Memory B cell (primary cell): ENCODE data around the gene SPDEF.
A peak's percentile ranks its signal among the peaks of the same experiment; 100 is the strongest.

Experiments used
- ATAC-seq: fragments of 150-1000 bp; cut with Tn5 transposase; 2 replicates; pipeline ENCODE4 v1.10.0; 2021; ENCODE audit warnings: low read depth, mild to moderate bottlenecking, moderate library complexity
- DNase-seq, 2 donors: peaks; one replicate each; pipeline ENCODE4 v3.0.0; 2022; ENCODE audit warnings: low spot score in 2 of 2
- H3K27ac Mint-ChIP-seq: one replicate; pipeline ENCODE4 v1.8.0; 2022; ENCODE audit warnings: mild to moderate bottlenecking, moderate library complexity, mixed read lengths
- H3K27me3 Mint-ChIP-seq: one replicate; pipeline ENCODE4 v1.8.0; 2022; ENCODE audit warnings: mixed read lengths
- H3K36me3 Mint-ChIP-seq: one replicate; pipeline ENCODE4 v1.8.0; 2022; ENCODE audit warnings: mild to moderate bottlenecking, mixed read lengths
- H3K4me1 Mint-ChIP-seq: one replicate; pipeline ENCODE4 v1.8.0; 2022; ENCODE audit warnings: mixed read lengths
- H3K4me3 Mint-ChIP-seq: one replicate; pipeline ENCODE4 v1.8.0; 2022; ENCODE audit warnings: mild to moderate bottlenecking, moderate library complexity, mixed read lengths
- H3K9me3 Mint-ChIP-seq: one replicate; pipeline ENCODE4 v1.8.0; 2022; ENCODE audit warnings: mixed read lengths

SPDEF gene

DNA sequence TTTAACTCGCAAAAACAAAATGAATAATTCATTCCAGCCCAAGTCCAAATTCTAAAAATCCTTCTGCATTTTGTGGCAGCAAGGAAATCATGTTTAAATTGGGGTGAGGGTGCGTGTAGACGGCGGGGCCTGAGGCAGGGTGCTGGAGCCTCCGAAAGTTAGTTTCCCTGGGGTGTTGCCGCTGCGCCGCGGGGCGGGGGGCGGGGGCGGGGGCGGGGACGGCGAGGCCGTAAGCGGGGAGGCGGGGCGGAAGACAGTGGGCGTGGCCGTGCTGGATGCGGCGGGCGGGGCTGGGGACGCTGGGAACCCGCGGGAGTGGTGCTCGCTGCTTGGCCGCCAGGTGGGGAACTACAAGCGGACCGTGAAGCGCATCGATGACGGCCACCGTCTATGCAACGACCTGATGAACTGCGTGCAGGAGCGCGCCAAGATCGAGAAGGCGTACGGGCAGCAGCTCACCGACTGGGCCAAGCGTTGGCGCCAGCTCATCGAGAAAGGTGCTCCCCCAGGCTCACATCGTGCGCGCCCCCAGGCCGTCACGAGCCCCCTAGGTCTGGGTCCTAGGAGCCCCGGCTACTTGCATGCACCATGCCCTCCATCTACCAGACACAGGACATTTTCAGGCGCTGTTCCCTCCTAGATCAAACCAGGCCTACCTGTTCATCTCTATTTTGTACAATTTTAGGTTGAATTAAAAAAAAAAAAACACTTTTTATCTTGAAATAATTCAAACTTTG lies 29.0 kb downstream of the SPDEF start:
- DNase-seq, result peak; percentile 94 to 96
- no peaks in the 10 kb centered on the region for H3K36me3 Mint-ChIP-seq
- peak overlapping the region; percentile 67 for H3K27ac Mint-ChIP-seq
- H3K27me3 Mint-ChIP-seq, result no peaks in the 10 kb centered on the region
- H3K4me3 Mint-ChIP-seq, result peak overlapping the region; percentile 49
- H3K4me1 Mint-ChIP-seq, result peaks cover 4% of the 10 kb centered on the region
- H3K9me3 Mint-ChIP-seq, result no peaks in the 10 kb centered on the region
- peak; percentile 97 for ATAC-seq

DNA sequence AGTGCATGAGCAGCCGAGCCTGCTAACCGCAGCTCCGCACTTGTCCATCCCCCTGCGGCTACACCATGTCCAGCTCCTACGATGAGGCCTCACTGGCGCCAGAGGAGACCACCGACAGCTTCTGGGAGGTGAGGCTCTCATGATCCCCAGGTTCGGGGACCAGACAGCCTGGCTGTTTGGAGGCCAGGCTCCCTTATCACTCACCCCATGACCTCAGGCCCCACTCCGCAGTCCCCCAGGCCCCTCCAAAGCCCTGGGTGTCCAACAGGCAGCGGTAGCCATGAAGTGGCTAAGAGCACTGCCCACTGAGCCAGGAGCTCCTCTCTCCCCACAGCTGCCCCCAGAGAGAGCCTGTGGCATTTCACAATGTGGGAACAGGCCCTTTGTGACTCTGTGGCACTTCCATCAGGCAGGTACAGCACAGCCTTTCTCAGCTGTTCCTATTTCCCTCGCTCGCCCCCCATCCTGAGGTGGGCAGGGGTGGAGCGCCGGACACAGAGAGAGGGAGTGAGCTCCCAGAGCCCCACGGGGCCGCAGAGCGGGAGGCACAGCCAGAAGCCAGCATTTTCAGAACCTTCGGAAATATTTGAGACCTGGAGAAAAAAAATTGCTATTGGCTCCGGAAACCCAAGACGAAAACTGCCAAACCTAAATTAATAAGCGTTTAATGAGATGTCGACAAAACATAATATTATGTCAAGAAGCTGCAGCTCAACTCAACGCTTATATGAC lies 29.7 kb downstream of the SPDEF start:
- H3K9me3 Mint-ChIP-seq, result no peaks in the 10 kb centered on the region
- DNase-seq (no peak), ATAC-seq (no peak)
- no peaks in the 10 kb centered on the region for H3K27me3 Mint-ChIP-seq
- no peaks in the 10 kb centered on the region for H3K36me3 Mint-ChIP-seq
- no peak overlapping the region for H3K27ac Mint-ChIP-seq
- no peak overlapping the region for H3K4me3 Mint-ChIP-seq
- peaks cover 4% of the 10 kb centered on the region for H3K4me1 Mint-ChIP-seq

DNA sequence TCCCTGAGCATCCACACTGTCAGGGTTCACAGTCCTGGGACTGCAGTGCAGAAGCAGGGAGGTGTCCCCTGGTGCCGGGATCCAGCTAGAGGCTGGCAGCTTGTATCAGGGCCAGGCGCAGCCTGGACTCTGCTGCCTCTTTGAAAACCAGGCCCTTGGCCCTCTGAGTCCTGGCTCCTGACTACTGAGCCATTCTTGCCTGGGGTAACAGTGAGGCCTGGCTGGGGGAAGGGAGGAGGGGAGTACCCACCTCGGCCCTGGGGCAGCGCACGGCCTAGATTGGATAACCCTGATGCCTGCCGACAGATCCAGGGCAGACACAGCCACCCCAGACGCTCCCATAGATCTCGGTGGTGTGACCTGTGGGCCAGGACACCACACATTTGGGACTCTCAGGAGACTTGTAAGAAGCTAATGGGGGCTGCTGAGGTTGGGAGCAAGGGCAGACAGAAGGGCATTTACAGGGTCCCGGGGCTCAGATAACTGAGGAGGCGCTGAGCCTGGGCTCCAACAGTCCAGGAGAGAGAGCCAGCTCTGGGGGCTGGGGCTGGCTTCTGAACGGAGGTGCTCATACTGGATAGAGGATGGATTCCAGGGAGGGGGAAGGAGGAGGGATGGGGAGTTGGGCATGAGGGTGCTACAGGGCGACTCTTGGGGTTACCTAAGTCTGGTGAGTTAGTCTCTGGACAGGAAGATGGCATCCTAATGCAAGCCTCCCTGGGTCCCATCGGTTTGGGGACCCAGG lies 30.5 kb downstream of the SPDEF start:
- DNase-seq, result no peak
- Mint-ChIP-seq H3K9me3 (no peaks in the 10 kb centered on the region), H3K27ac (no peak overlapping the region), H3K4me1 (peaks cover 4% of the 10 kb centered on the region), H3K27me3 (peaks cover 2% of the 10 kb centered on the region), H3K36me3 (no peaks in the 10 kb centered on the region), H3K4me3 (no peak overlapping the region)
- no peak for ATAC-seq

DNA sequence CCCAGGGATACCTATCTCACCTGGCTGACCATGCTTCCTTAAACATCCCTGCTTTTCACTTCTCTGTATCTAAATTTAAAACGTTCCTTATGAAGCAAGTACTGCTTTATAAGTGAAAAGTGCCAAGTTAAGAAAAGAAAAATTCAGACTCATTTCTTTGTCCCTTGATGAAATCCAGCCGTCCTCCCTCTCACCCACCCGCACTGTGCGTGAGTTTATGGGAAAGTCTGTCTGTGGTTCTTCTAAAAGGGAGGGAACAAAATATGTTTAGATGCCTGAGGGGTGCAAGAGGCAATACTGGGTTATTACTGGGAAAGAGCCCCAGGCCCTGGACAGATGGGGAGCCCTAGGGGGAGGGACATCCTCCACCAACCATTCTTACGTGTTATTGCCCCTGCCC lies 31.2 kb downstream of the SPDEF start:
- H3K4me1 Mint-ChIP-seq, result peaks cover 4% of the 10 kb centered on the region
- H3K36me3 Mint-ChIP-seq, result no peaks in the 10 kb centered on the region
- no peaks in the 10 kb centered on the region for H3K9me3 Mint-ChIP-seq
- H3K27ac Mint-ChIP-seq, result no peak overlapping the region
- no peak overlapping the region for H3K4me3 Mint-ChIP-seq
- ATAC-seq (no peak), DNase-seq (no peak)
- peaks cover 2% of the 10 kb centered on the region for H3K27me3 Mint-ChIP-seq

DNA sequence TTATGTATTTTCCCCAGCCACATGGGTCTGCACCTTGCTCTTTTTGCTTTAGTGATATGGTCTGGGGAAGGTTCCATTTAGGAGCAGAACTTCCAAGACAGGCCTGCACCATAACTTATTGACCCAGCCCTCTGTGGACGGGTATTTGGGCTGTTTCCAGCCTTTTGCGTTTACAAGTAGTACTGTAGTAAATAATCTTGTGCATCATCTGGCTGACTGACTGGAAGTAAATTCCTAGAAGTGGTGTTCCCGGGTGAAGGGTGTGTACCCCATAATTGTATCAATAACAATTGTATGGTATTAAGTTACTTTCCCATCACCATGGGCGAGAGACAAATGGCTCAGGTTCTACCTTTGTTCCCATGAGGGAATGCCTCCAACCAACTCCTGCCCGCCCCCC lies 31.6 kb downstream of the SPDEF start:
- Mint-ChIP-seq H3K36me3 (no peaks in the 10 kb centered on the region), H3K9me3 (no peaks in the 10 kb centered on the region), H3K4me3 (no peak overlapping the region), H3K4me1 (peaks cover 4% of the 10 kb centered on the region), H3K27me3 (peaks cover 2% of the 10 kb centered on the region), H3K27ac (no peak overlapping the region)
- no peak for DNase-seq
- no peak for ATAC-seq

DNA sequence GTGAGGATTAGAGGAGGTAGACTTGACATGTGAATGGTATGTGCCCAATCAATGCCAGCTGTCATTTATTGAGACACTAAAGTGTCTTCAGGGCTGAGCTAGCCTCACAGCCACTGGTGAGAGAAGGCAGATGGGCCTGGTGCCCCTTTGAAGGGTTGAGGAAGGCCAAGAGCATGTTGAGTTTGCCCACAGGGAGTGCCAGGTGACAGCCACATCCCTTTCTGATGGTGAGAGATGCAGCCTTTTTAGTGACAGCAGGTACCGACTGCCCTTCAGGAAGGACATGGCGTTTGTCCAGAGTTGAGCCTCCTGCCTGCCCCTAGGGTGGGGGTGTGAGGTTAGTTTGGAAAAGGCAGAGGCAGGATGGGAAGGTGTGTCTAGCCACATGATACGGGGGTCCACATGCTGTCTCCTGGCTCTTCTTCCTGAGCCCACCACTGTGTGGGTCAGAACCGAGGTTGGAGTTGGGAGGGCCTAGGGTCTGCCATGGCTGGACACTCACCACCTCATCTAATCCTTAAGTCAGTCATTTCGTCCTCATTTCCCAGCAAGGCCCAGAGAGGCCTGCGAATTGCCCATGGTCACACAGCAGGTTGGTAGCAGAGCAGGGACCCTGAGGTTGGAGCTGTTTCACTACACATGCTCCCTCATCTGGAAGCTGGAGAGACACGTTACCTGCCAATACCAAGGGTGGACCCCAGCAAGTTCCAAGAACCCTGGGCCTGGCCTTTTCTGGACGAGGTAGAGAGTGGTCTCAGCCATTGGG lies 32.5 kb downstream of the SPDEF start:
- no peak for DNase-seq
- peaks cover 5% of the 10 kb centered on the region for H3K27me3 Mint-ChIP-seq
- peaks cover 4% of the 10 kb centered on the region for H3K4me1 Mint-ChIP-seq
- no peak overlapping the region for H3K27ac Mint-ChIP-seq
- H3K36me3 Mint-ChIP-seq, result no peaks in the 10 kb centered on the region
- no peak for ATAC-seq
- H3K9me3 Mint-ChIP-seq, result no peaks in the 10 kb centered on the region
- no peak overlapping the region for H3K4me3 Mint-ChIP-seq

DNA sequence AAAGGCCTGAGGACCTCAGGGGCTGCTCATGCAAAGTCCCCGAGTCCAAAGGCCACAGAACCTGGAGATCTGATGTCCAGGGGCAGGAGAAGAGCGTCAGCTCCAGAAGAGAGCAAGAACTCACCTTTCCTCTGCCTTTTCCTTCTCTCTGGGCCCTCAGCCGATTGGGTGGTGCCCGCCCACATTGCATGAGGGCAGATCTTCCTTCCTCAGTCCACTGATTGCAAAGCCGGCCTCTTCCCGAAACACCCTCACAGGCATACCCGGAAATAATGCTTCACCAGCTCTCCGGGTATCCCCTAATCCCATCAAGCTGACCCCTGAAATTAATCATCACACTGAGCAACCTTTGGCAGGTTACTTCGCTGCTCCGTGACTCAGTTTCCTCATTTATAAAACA lies 33.4 kb downstream of the SPDEF start:
- no peak overlapping the region for H3K27ac Mint-ChIP-seq

DNA sequence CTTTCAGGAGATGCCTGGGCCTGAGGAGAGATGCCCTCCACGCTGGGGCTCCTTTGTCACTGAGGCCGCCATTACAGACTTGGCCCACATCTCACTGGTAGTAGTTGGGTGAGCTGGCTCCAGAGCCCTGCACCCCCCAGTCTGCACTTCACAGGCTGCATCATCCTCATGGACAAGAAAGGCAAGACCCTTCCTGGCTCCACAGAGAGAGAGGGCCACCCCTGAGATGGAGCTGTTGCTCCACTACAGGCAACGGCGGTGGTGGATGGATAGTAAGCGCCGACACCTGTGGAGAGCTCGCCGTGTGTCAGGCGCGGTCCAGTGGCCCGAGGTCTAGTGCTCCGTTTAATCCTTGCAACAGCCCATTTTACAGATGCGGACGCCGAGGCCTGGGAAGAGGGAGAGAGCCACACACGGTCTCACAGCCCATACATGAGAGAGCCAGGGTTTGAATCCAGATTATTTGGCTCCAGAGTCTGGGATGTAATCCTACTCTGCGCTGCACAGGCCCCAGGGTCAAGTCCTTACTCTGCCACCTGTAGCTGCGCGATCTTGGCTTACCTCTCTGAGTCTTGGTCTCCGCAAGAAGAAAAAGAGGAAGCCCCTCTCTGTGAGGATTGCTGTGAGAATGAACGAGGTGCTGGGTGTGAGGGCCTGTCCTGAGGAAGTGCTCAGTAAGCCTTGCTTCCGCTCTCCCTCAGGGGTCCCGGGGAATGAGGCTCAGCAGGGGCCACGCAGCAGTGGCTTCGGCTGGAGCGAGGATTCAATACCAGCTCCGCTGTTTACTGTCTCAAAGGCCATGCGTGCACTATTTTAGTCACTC lies 34.5 kb downstream of the SPDEF start:
- H3K9me3 Mint-ChIP-seq, result no peaks in the 10 kb centered on the region
- H3K27ac Mint-ChIP-seq, result no peak overlapping the region
- peaks cover 2% of the 10 kb centered on the region for H3K4me1 Mint-ChIP-seq
- no peaks in the 10 kb centered on the region for H3K36me3 Mint-ChIP-seq
- no peak for DNase-seq
- H3K4me3 Mint-ChIP-seq, result no peak overlapping the region
- peaks cover 12% of the 10 kb centered on the region for H3K27me3 Mint-ChIP-seq
- ATAC-seq, result peak; percentile 26

More for the DNA sequence above, 33.4 kb downstream of the SPDEF start:
- Mint-ChIP-seq H3K27me3 (peaks cover 6% of the 10 kb centered on the region), H3K4me1 (peaks cover 4% of the 10 kb centered on the region), H3K4me3 (no peak overlapping the region), H3K9me3 (no peaks in the 10 kb centered on the region), H3K36me3 (no peaks in the 10 kb centered on the region)
- DNase-seq (no peak), ATAC-seq (no peak)

DNA sequence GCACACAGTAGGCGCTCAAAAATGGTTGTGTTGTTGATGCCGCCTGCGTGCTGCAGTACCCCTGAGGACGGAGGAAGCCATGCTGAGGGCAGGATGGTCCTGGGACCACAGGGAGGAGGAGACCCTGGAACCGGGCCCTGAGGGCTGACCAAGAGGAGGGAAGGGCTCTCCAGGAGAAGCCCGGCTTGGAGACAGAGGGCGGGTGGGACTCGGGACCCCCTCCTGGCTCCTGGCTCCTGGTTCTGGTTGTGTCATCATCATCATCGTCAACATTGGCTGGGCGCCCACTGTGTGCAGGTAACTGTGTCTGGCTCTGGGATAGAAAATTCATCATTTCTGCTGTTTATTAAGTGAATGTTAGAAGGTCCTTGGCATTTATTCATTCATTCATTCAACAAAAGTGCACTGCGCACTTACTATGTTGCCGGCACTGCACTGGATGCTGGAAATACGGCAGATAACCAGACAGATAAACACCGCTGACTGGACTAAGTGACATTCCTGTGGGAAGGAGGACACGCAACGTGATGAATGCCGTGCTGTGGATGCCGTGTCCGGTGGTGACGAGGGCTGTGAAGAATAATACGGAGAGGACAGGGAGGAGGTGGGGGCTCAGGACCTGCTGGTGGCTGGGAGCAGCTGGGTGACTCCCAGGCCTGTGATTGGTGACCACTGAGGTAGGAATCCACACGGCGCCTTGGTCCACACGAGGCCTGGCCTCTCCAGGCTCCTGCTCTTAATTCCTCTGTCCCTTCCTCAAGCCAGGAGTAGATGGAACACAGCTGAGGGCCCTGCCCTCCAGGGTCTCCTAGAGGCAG lies 35.3 kb downstream of the SPDEF start:
- ATAC-seq, result no peak
- H3K27ac Mint-ChIP-seq, result no peak overlapping the region

DNA sequence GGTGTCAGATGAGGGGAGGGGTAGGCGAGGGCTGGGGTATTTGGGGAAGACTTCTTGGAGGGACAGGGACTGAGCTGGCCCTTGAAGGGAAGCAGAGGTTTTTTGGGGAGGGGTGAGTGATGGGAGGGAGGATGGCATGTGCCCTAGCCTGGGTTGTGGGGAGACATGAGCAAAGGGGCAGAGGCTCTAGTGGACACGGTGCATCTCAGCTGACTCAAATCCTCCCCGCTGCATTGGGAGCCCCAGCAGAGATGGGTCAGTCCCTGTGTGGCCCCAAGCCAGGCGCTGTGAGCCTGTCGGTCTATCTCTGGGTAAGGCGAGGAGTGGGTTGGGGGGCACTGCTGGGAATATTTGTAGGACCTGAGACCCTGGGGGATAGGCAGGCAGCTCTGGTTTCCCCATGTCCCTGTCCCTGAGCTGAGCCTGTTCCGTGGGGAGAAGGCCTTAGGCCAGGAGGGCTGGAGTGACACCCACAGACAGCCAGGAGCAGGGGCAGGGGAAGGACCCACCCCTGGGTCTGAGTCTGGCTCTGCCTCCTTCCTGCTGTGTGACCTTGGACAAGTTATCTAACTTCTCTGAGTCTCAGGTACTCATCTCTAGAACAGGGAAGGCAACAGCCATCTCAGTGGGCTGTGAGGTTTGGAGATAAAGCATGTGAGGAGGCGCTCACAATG lies 36.0 kb downstream of the SPDEF start:
- H3K27ac Mint-ChIP-seq, result no peak overlapping the region

More for the DNA sequence above, 35.3 kb downstream of the SPDEF start:
- Mint-ChIP-seq H3K9me3 (no peaks in the 10 kb centered on the region), H3K36me3 (no peaks in the 10 kb centered on the region), H3K4me3 (no peak overlapping the region), H3K4me1 (peaks cover 2% of the 10 kb centered on the region), H3K27me3 (peaks cover 12% of the 10 kb centered on the region)
- no peak for DNase-seq

DNA sequence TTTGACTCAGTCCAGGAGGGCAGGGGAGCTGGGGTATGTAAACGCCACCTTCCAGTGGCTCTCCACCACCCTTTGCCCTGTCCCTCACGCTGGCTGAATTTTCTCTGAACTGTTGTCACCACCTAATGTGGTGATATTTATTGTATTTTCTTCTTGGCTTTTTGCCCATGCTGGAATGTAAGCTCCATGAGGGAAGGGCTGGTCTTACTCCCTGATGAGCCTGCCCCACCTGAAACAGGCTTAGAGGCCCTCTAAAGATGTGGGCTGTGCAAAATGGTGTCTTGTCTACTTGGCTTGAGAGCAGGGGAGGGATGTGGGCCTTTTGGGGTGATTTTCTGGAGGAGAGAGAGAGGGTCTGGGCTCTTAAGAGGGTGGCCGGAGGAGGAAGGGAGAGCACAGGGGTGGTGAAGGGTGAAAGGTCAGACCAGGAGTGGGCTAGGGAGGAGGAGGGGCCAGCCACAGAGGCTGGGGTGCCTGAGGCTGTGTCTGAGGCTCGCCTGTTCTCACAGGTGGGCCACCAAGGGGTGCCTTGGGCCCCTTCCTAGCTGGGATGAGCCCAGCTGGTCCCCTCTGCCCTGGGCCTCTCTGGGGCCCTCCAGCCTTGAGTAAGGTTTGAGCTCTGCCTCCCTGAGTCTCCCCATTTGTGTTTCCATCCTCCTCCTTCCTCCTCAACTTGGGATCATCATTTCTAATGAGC lies 37.3 kb downstream of the SPDEF start:
- H3K9me3 Mint-ChIP-seq, result no peaks in the 10 kb centered on the region
- no peak for ATAC-seq
- no peak overlapping the region for H3K27ac Mint-ChIP-seq
- no peaks in the 10 kb centered on the region for H3K36me3 Mint-ChIP-seq
- peaks cover 4% of the 10 kb centered on the region for H3K4me1 Mint-ChIP-seq
- DNase-seq, result no peak
- H3K27me3 Mint-ChIP-seq, result peaks cover 17% of the 10 kb centered on the region
- H3K4me3 Mint-ChIP-seq, result no peak overlapping the region

More for the DNA sequence above, 36.0 kb downstream of the SPDEF start:
- ATAC-seq (no peak), DNase-seq (no peak)
- Mint-ChIP-seq H3K27me3 (peaks cover 12% of the 10 kb centered on the region), H3K4me3 (no peak overlapping the region), H3K36me3 (no peaks in the 10 kb centered on the region), H3K9me3 (no peaks in the 10 kb centered on the region), H3K4me1 (peaks cover 2% of the 10 kb centered on the region)

DNA sequence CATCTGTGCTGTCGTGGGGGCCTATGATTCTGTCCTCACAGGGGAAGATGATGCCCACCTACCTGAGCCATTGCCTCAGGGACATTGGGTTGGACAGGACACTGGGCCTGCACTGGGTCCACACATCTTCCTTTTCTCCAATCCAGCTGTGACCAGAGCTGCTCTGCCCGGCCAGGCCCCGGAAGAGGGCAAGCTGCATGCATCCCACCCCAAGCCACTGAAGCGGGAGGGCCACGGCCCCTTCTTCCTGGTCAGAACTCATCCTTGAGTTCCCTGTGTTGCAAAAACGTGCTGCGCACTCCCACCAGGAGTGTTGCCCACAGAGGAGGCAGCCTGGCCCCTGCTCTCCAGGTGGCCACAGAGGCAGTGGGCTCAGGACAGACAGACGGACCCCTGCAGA lies 38.2 kb downstream of the SPDEF start:
- no peaks in the 10 kb centered on the region for H3K9me3 Mint-ChIP-seq

More for the DNA sequence above, 38.2 kb downstream of the SPDEF start:
- Mint-ChIP-seq H3K27ac (no peak overlapping the region), H3K4me1 (peaks cover 4% of the 10 kb centered on the region), H3K4me3 (no peak overlapping the region), H3K27me3 (peaks cover 18% of the 10 kb centered on the region), H3K36me3 (no peaks in the 10 kb centered on the region)
- DNase-seq (no peak), ATAC-seq (no peak)
